Liver (tissue), 3 donors: Measurements from ENCODE around the gene TRAPPC12.

Experiments
- ATF3 ChIP-seq: IDR thresholded peaks from 2 replicates; pipeline ENCODE4 v1.6.1; 2016; ENCODE audit warnings: antibody characterized with exemption
- GABPA ChIP-seq, 2 donors: IDR thresholded peaks in 1 of 2; conservative IDR thresholded peaks in 1 of 2; 2 replicates each; pipeline ENCODE4 v1.6.1; 2016; ENCODE audit warnings: antibody characterized with exemption in 2 of 2, mild to moderate bottlenecking in 1 of 2, moderate library complexity in 1 of 2
- HNF4A ChIP-seq, 2 donors: conservative IDR thresholded peaks; 2 replicates each; pipeline ENCODE4 v1.6.1; 2016; ENCODE audit warnings: antibody characterized with exemption in 2 of 2, mild to moderate bottlenecking in 2 of 2
- JUND ChIP-seq, 2 donors: IDR thresholded peaks; 2 replicates each; pipeline ENCODE4 v1.6.1; 2016; ENCODE audit warnings: antibody characterized with exemption in 2 of 2
- RAD21 ChIP-seq, 2 donors: IDR thresholded peaks; 2 replicates each; pipeline ENCODE4 v1.6.1; 2016; ENCODE audit warnings: antibody characterized with exemption in 2 of 2, mild to moderate bottlenecking in 2 of 2
- RXRA ChIP-seq, 2 donors: IDR thresholded peaks; 2 replicates each; pipeline ENCODE4 v1.6.1; 2017 to 2018; ENCODE audit warnings: antibody characterized with exemption in 2 of 2, mild to moderate bottlenecking in 1 of 2
- TAF1 ChIP-seq: conservative IDR thresholded peaks from 2 replicates; pipeline ENCODE4 v1.6.1; 2016; ENCODE audit warnings: antibody characterized with exemption, mild to moderate bottlenecking
- YY1 ChIP-seq: IDR thresholded peaks from 2 replicates; pipeline ENCODE4 v1.6.1; 2016; ENCODE audit warnings: antibody characterized with exemption, mild to moderate bottlenecking
- TF ChIP-seq, protein P1 (sequence below): fragments of 150-350 bp; IDR thresholded peaks from 2 replicates; pipeline ENCODE4 v1.5.1; 2017; ENCODE audit warnings: improper control_type of control experiment, low read depth, low read length; ENCODE audit not compliant: missing input control
- TF ChIP-seq, protein P2 (sequence below): IDR thresholded peaks from 2 replicates; pipeline ENCODE4 v1.6.1; 2016; ENCODE audit warnings: antibody characterized with exemption
- TF ChIP-seq, protein P3 (sequence below): IDR thresholded peaks from 2 replicates; pipeline ENCODE4 v1.6.1; 2016; ENCODE audit warnings: antibody characterized with exemption
- donor health status: healthy.
- donor health status: healthy.

GRCh38 chr2:3476985-3477327 is 97.5 kb downstream of the TRAPPC12 start:
- TF ChIP-seq, protein P1, sequence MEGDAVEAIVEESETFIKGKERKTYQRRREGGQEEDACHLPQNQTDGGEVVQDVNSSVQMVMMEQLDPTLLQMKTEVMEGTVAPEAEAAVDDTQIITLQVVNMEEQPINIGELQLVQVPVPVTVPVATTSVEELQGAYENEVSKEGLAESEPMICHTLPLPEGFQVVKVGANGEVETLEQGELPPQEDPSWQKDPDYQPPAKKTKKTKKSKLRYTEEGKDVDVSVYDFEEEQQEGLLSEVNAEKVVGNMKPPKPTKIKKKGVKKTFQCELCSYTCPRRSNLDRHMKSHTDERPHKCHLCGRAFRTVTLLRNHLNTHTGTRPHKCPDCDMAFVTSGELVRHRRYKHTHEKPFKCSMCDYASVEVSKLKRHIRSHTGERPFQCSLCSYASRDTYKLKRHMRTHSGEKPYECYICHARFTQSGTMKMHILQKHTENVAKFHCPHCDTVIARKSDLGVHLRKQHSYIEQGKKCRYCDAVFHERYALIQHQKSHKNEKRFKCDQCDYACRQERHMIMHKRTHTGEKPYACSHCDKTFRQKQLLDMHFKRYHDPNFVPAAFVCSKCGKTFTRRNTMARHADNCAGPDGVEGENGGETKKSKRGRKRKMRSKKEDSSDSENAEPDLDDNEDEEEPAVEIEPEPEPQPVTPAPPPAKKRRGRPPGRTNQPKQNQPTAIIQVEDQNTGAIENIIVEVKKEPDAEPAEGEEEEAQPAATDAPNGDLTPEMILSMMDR = no peak
- no peak for TF ChIP-seq ATF3
- no peak for TF ChIP-seq JUND (IDR thresholded peaks at IDR 0.05)
- TF ChIP-seq, protein P2, sequence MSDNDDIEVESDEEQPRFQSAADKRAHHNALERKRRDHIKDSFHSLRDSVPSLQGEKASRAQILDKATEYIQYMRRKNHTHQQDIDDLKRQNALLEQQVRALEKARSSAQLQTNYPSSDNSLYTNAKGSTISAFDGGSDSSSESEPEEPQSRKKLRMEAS = no peak
- TF ChIP-seq, protein P3, sequence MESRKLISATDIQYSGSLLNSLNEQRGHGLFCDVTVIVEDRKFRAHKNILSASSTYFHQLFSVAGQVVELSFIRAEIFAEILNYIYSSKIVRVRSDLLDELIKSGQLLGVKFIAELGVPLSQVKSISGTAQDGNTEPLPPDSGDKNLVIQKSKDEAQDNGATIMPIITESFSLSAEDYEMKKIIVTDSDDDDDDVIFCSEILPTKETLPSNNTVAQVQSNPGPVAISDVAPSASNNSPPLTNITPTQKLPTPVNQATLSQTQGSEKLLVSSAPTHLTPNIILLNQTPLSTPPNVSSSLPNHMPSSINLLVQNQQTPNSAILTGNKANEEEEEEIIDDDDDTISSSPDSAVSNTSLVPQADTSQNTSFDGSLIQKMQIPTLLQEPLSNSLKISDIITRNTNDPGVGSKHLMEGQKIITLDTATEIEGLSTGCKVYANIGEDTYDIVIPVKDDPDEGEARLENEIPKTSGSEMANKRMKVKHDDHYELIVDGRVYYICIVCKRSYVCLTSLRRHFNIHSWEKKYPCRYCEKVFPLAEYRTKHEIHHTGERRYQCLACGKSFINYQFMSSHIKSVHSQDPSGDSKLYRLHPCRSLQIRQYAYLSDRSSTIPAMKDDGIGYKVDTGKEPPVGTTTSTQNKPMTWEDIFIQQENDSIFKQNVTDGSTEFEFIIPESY = no peak
- no peak for TF ChIP-seq RAD21 (IDR thresholded peaks at IDR 0.05)
- no peak for TF ChIP-seq HNF4A (conservative IDR thresholded peaks at IDR 0.05)
- no peak for TF ChIP-seq YY1
- TF ChIP-seq GABPA (IDR thresholded peaks at IDR 0.05 in 1 of 2, conservative IDR thresholded peaks at IDR 0.05 in 1 of 2) = no peak
- no peak for TF ChIP-seq RXRA (IDR thresholded peaks at IDR 0.05)
- TF ChIP-seq TAF1 = no peak
